PC-3 (cell line): ENCODE measurements around the gene CHD6. TPM values are rescaled to one million over a fixed set of nuclear protein-coding genes. Genes with fewer than 3 reads are reported as not detected.

ENCODE experiments used
- ATAC-seq: fragments of 200-7000 bp; cut with Tn5 transposase; 2 replicates; pipeline ENCODE4 v1.9.1; 2020; ENCODE audit warnings: mild to moderate bottlenecking, moderate library complexity
- BruUV-seq: library from RNA; stranded (reverse); fragments of 400-500 nt; replicated peaks from 2 replicates; lab custom pipeline; 2021; lab: Mats Ljungman, UMichigan
- CTCF ChIA-PET: fragments of 300-600 bp; sonication (Branson Sonifier 250); formaldehyde crosslinking; loops from one replicate; lab custom pipeline; 2022; ENCODE audit warnings: antibody characterized with exemption; lab: Charles Lee
- POLR2A ChIA-PET: fragments of 300-600 bp; sonication (Branson Sonifier 250); formaldehyde crosslinking; loops from one replicate; lab custom pipeline; 2022; ENCODE audit warnings: antibody characterized with exemption; ENCODE audit not compliant: unreplicated experiment; lab: Charles Lee
- DNase-seq: peaks from one replicate; pipeline ENCODE4 v3.0.0-alpha.2; 2015
- H2AFZ ChIP-seq: fragments of 300-600 bp; sonication (generic); 2 replicates; pipeline ENCODE4 v1.6.0; 2016; ENCODE audit warnings: antibody characterized with exemption, low read length
- H3F3A ChIP-seq: fragments of 300-600 bp; sonication (generic); one replicate; pipeline ENCODE4 v1.6.0; 2017; ENCODE audit warnings: antibody characterized with exemption, low read length, control low read depth, mild to moderate bottlenecking; ENCODE audit not compliant: unreplicated experiment
- H3K27ac ChIP-seq: fragments of 300-600 bp; sonication (generic); 2 replicates; pipeline ENCODE4 v1.5.1; 2016; ENCODE audit warnings: mild to moderate bottlenecking, low read length
- H3K27me3 ChIP-seq: fragments of 300-600 bp; sonication (generic); 2 replicates; pipeline ENCODE4 v1.6.1; 2016; ENCODE audit warnings: low read length, mixed read lengths
- H3K36me3 ChIP-seq: fragments of 300-600 bp; sonication (generic); 2 replicates; pipeline ENCODE4 v1.6.1; 2016; ENCODE audit warnings: low read depth, mixed run types, low read length, mixed read lengths
- H3K4me1 ChIP-seq: fragments of 300-600 bp; sonication (generic); 2 replicates; pipeline ENCODE4 v1.5.1; 2016; ENCODE audit warnings: low read length; ENCODE audit not compliant: insufficient read depth
- H3K4me2 ChIP-seq: fragments of 300-600 bp; sonication (generic); 2 replicates; pipeline ENCODE4 v1.6.0; 2016; ENCODE audit warnings: low read length
- H3K4me3 ChIP-seq: fragments of 300-600 bp; sonication (generic); 2 replicates; pipeline ENCODE4 v1.5.1; 2016; ENCODE audit warnings: mild to moderate bottlenecking, low read length, mixed read lengths
- H3K79me2 ChIP-seq: fragments of 300-600 bp; sonication (generic); 2 replicates; pipeline ENCODE4 v1.6.1; 2017; ENCODE audit warnings: low read length, mixed read lengths
- H3K9ac ChIP-seq: fragments of 300-600 bp; sonication (generic); 2 replicates; pipeline ENCODE4 v1.6.0; 2016; ENCODE audit warnings: mild to moderate bottlenecking, low read length
- H3K9me2 ChIP-seq: fragments of 300-600 bp; sonication (generic); replicated peaks from 2 replicates; pipeline ENCODE4 v1.6.1; 2016; ENCODE audit warnings: mixed run types, low read length, mixed read lengths
- H3K9me3 ChIP-seq: fragments of 300-600 bp; sonication (generic); 2 replicates; pipeline ENCODE4 v1.6.1; 2016; ENCODE audit warnings: low read length, mixed read lengths
- H4K20me1 ChIP-seq: fragments of 300-600 bp; sonication (generic); 2 replicates; pipeline ENCODE4 v1.6.1; 2016; ENCODE audit warnings: low read length, mixed read lengths
- CTCF ChIP-seq: fragments of 300-600 bp; sonication (generic); conservative IDR thresholded peaks from 2 replicates; pipeline ENCODE4 v1.5.1; 2017; ENCODE audit warnings: antibody characterized with exemption, low read depth, mild to moderate bottlenecking, low read length
- EZH2 ChIP-seq: fragments of 300-600 bp; sonication (generic); IDR thresholded peaks from one replicate; pipeline ENCODE4 v1.6.1; 2017; ENCODE audit warnings: antibody characterized with exemption, mild to moderate bottlenecking, low read length; ENCODE audit not compliant: unreplicated experiment
- EZH2phosphoT487 ChIP-seq: fragments of 300-600 bp; sonication (generic); IDR thresholded peaks from 2 replicates; pipeline ENCODE4 v1.6.1; 2018; ENCODE audit warnings: mild to moderate bottlenecking, antibody characterized with exemption, low read length, borderline replicate concordance
- intact Hi-C: fragments of 100-400 bp; cut with micrococcal nuclease; formaldehyde crosslinking; loops from 2 replicates; pipeline ENCODE4 v1.9.0; 2023
- total RNA-seq: library from RNA; depleted of rRNA; stranded (reverse); fragments of >200 nt; gene quantifications from 2 replicates; pipeline ENCODE4 v1.2.3, GENCODE V29; 2014

Gene CHD6
- total RNA-seq, 1 experiment from 2014 or later: 19.5 TPM

DNA sequence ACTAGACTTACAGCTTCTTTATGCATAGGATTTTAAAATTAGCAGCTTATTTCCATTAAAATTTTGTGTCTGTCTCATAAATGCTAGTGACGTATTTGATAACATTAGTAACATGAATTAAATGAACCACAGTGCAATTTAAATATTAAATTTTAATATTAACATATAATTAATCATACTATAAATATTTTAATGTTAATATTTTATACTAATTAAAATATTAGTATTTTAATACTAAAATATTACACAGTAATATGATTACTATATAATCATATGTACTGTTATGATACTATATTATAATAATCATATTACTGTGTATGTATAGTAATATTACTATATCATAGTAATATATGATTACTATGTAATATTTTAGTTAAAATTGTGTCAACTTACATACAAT, 73.7 kb downstream of the CHD6 start:
- Histone ChIP-seq H3K4me1 (no peaks in the 10 kb centered on the region), H3K79me2 (no peaks in the 10 kb centered on the region; the same call in 1 of the 2 replicates), H3K9me3 (no peaks in the 10 kb centered on the region), H3K9me2 (no peaks in the 10 kb centered on the region), H3K9ac (no peak overlapping the region), H3K27ac (no peak overlapping the region), H2AFZ (no peak overlapping the region), H3F3A (no peaks in the 10 kb centered on the region), H3K27me3 (no peaks in the 10 kb centered on the region), H3K36me3 (no peaks in the 10 kb centered on the region), H4K20me1 (no peaks in the 10 kb centered on the region), H3K4me2 (no peak overlapping the region), H3K4me3 (no peak overlapping the region)
- no peak for ATAC-seq
- ChIA-PET POLR2A (no interaction called here), CTCF (no interaction called here)
- no peak for DNase-seq
- BruUV-seq: no TSS peak
- intact Hi-C loops: no loop called here
- TF ChIP-seq CTCF (no peak), EZH2 (no peak), EZH2phosphoT487 (no peak)

GRCh38 chr20:41540918-41541317, 77.3 kb downstream of the CHD6 start:
- H4K20me1 ChIP-seq: no peaks in the 10 kb centered on the region
- no peaks in the 10 kb centered on the region for H3K79me2 ChIP-seq
- no peak for DNase-seq
- ChIA-PET CTCF (no interaction called here), POLR2A (no interaction called here)
- H3K9me3 ChIP-seq: no peaks in the 10 kb centered on the region
- intact Hi-C loops: no loop called here
- no TSS peak for BruUV-seq
- no peak overlapping the region for H2AFZ ChIP-seq
- H3K36me3 ChIP-seq: 0 out of 2 replicates have a peak, but pooled peaks cover 2% of the 10 kb centered on the region
- H3K4me3 ChIP-seq: no peak overlapping the region
- H3K27ac ChIP-seq: no peak overlapping the region
- no peaks in the 10 kb centered on the region for H3K9me2 ChIP-seq
- no peak for ATAC-seq
- H3K4me1 ChIP-seq: no peaks in the 10 kb centered on the region
- no peaks in the 10 kb centered on the region for H3K27me3 ChIP-seq
- no peak for TF ChIP-seq CTCF
- TF ChIP-seq EZH2phosphoT487: no peak
- no peak for TF ChIP-seq EZH2
- H3K4me2 ChIP-seq: no peak overlapping the region
- no peaks in the 10 kb centered on the region for H3F3A ChIP-seq
- H3K9ac ChIP-seq: no peak overlapping the region

DNA sequence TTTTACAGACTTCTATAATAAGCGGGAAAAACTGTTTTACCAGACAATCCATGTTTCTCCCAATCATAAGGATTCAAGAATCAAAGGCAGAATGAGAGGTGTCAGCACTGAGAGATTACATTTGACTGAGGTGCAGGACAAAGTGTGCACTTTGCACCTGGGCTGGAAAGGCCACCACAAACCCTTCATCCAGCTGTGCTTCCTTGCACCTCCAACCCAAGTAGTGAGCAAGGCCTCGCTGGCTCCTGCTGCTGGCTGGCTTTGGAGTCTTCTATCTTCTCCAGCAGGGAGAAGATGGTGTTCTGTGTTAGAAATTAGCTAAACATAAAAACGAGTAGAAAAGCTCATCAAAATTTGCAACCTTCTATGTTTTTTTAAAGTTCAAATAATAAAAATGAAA, 77.7 kb downstream of the CHD6 start:
- Histone ChIP-seq H3K4me3 (no peak overlapping the region), H4K20me1 (no peaks in the 10 kb centered on the region), H3K4me1 (no peaks in the 10 kb centered on the region), H3K9me2 (no peaks in the 10 kb centered on the region), H3K9me3 (no peaks in the 10 kb centered on the region), H3K27ac (no peak overlapping the region), H3K4me2 (no peak overlapping the region), H3K27me3 (no peaks in the 10 kb centered on the region), H3K9ac (no peak overlapping the region), H3K36me3 (0 out of 2 replicates have a peak, but pooled peaks cover 2% of the 10 kb centered on the region), H2AFZ (no peak overlapping the region), H3F3A (no peaks in the 10 kb centered on the region), H3K79me2 (no peaks in the 10 kb centered on the region)
- intact Hi-C loops: no loop called here
- ChIA-PET CTCF (no interaction called here), POLR2A (no interaction called here)
- ATAC-seq (no peak), DNase-seq (no peak)
- TF ChIP-seq EZH2 (no peak), CTCF (0 out of 2 replicates have a peak, but pooled peaks have one; percentile 14)
- no TSS peak for BruUV-seq
